Tibial nerve (tissue), 4 donors: Measurements from ENCODE around the gene TM4SF20.

Source experiments
- CTCF ChIP-seq, 5 experiments: fragments of 200-600 bp in 3 of 5; fragments of 450-650 bp in 2 of 5; sonication (generic) in 3 of 5; IDR thresholded peaks; one replicate each; pipeline ENCODE4 v1.5.1; 2016 to 2019; ENCODE audit warnings: antibody characterized with exemption in 5 of 5, mild to moderate bottlenecking in 3 of 5, moderate library complexity in 2 of 5
- EP300 ChIP-seq, 2 donors: sonication (generic); formaldehyde crosslinking; IDR thresholded peaks; one replicate each; pipeline ENCODE4 v1.6.1; 2017; ENCODE audit warnings: antibody characterized with exemption in 2 of 2, mild to moderate bottlenecking in 1 of 2

- no peak for TF ChIP-seq CTCF (IDR thresholded peaks at IDR 0.05)
- TF ChIP-seq EP300 (IDR thresholded peaks at IDR 0.05): no peak
These were observed 55.3 kb downstream of the TM4SF20 start for GRCh38 chr2:227323818-227324217.
